ENCODE results near the gene SMYD3. TPM values are rescaled to one million over a fixed set of nuclear protein-coding genes. Genes with fewer than 3 reads are reported as not detected.

SMYD3 gene
- total and polyA plus RNA-seq, 9 of the 15 experiments (the other 6 are each of a cell fraction or from before 2014, with no cell fraction given), result 128 to 440 (median 197) TPM

GRCh38 chr1:246039584-246039983 lies 467.5 kb downstream of the SMYD3 start:
- Histone ChIP-seq H4K20me1 (replicated peaks; ENCODE audit: control insufficient read depth, insufficient read depth, low read length) (no peaks in the 10 kb centered on the region), H3K9me1 (ENCODE audit: control insufficient read depth, insufficient read depth, low read length) (no peaks in the 10 kb centered on the region), H3K27me3 (ENCODE audit: control insufficient read depth in 2 of 2, insufficient read depth in 2 of 2, low read length in 2 of 2) (no peaks in the 10 kb centered on the region), H3K27ac (ENCODE audit: extremely low read depth, low read depth, low read length) (no peak overlapping the region), H3K36me3 (ENCODE audit: control insufficient read depth, insufficient read depth, low read length) (no peaks in the 10 kb centered on the region), H3K79me2 (ENCODE audit: control insufficient read depth, insufficient read depth, low read length) (no peaks in the 10 kb centered on the region), H3K9ac (ENCODE audit: insufficient read depth in 1 of 2, low read depth in 2 of 2, low read length in 2 of 2) (no peak overlapping the region), H2AFZ (ENCODE audit: low read depth, low read length) (no peak overlapping the region), H3K4me3 (no peak overlapping the region), H3K4me2 (ENCODE audit: insufficient read depth, low read length) (no peak overlapping the region), H3K9me3 (replicated peaks; ENCODE audit: control insufficient read depth, insufficient read depth, low read depth, low read length) (no peaks in the 10 kb centered on the region), H3K4me1 (replicated peaks in 1 of 2; ENCODE audit: control insufficient read depth in 2 of 2, insufficient read depth in 2 of 2, low read length in 2 of 2) (peaks cover 3 to 13% of the 10 kb centered on the region in 2 experiments; a peak in 4 of 5 replicates)
- POLR2A ChIA-PET, result interaction anchor here (1.3 kb wide), 1 partner anchor 49 kb away, joined by 4 read pairs; no protein-coding TSS in a partner anchor
- in situ Hi-C loops (cut with MboI), result no loop called here
- ATAC-seq (no peak), FAIRE-seq (no peak), DNase-seq (ENCODE audit: extremely low read depth in 1 of 4, low spot score in 3 of 4) (no peak)
- intact Hi-C loops (cut with micrococcal nuclease), result no loop called here
- CTCF ChIA-PET (ENCODE audit: low intra/inter-chr PET ratio), result no interaction called here
- 75% methylated on average over 6 of the region's 6 CpGs for WGBS (ENCODE audit: insufficient coverage, low coverage, missing lambda C conversion rate)
- BruUV-seq (replicated peaks), result no TSS peak
- TF ChIP-seq GMEB1 (CRISPR knock-in tag; IDR thresholded peaks at IDR 0.05) (no peak), SETDB1 (IDR thresholded peaks at IDR 0.05; ENCODE audit: low read length) (no peak), REST (IDR thresholded peaks at IDR 0.05; ENCODE audit: borderline replicate concordance) (no peak), REST (CRISPR knock-in tag; IDR thresholded peaks at IDR 0.05; ENCODE audit: low read depth) (no peak), EP400 (IDR thresholded peaks at IDR 0.05) (no peak), ZFX (CRISPR knock-in tag; IDR thresholded peaks at IDR 0.05) (no peak), RERE (CRISPR knock-in tag; IDR thresholded peaks at IDR 0.05; ENCODE audit: borderline replicate concordance) (no peak), POLR2G (IDR thresholded peaks at IDR 0.05; ENCODE audit: low read depth, low read length) (no peak)

All from K562 (cell line).